Measurements from ENCODE around the gene ARL15.

GRCh38 chr5:53997736-53998627 is 312.4 kb downstream of the ARL15 start:
- TF ChIP-seq GABPA (IDR thresholded peaks at IDR 0.05 in 1 of 2, conservative IDR thresholded peaks at IDR 0.05 in 1 of 2) (no peak), CTCF (IDR thresholded peaks at IDR 0.05; ENCODE audit: low read depth, low read length, missing input control) (no peak), RAD21 (IDR thresholded peaks at IDR 0.05) (no peak), SP1 (IDR thresholded peaks at IDR 0.05) (no peak), EGR1 (IDR thresholded peaks at IDR 0.05; ENCODE audit: low read depth in 2 of 2) (no peak), REST (IDR thresholded peaks at IDR 0.05) (no peak), TAF1 (conservative IDR thresholded peaks at IDR 0.05) (no peak), MAX (IDR thresholded peaks at IDR 0.05) (no peak), HNF4G (IDR thresholded peaks at IDR 0.05) (no peak), ZBTB33 (IDR thresholded peaks at IDR 0.05) (no peak), JUND (IDR thresholded peaks at IDR 0.05) (no peak), RXRA (IDR thresholded peaks at IDR 0.05) (no peak), ATF3 (IDR thresholded peaks at IDR 0.05) (no peak)

All from liver (tissue), 3 donors.